SH-SY5Y (cell line): Measurements from ENCODE around the gene FLOT1.

Experiments
- GATA2 ChIP-seq: IDR thresholded peaks from 2 replicates; pipeline ENCODE4 v1.6.1; 2011; ENCODE audit warnings: mild to moderate bottlenecking, low read depth, low read length
- GATA3 ChIP-seq: IDR thresholded peaks from 2 replicates; pipeline ENCODE4 v1.6.1; 2011; ENCODE audit warnings: low read depth, mild to moderate bottlenecking, low read length, moderate library complexity

- TF ChIP-seq GATA3 (no peak), GATA2 (no peak)
Observed at GRCh38 chr6:30780642-30780920, 38.1 kb upstream of the FLOT1 start.
